B cell (primary cell): Measurements from ENCODE around the gene OTOA.

Experiments used
- CTCF ChIP-seq: fragments of 200-600 bp; IDR thresholded peaks from one replicate; pipeline ENCODE4 v1.8.0; 2022; ENCODE audit warnings: antibody characterized with exemption, mild to moderate bottlenecking
- EZH2 ChIP-seq: IDR thresholded peaks from 2 replicates; pipeline ENCODE4 v1.6.1; 2012; ENCODE audit warnings: borderline replicate concordance, low read depth, mild to moderate bottlenecking, moderate library complexity, low read length; ENCODE audit not compliant: insufficient read depth, poor library complexity, severe bottlenecking

GRCh38 chr16:21727344-21727743 is 63.6 kb downstream of the OTOA start:
- TF ChIP-seq CTCF (no peak), EZH2 (no peak)
